T-helper 1 cell (primary cell): ENCODE results near the gene CAMTA1.

Experiments
- DNase-seq, 5 donors: peaks; one replicate each; pipeline ENCODE4 v3.0.0-alpha.2; 2012 to 2020

The CAMTA1 gene

DNA sequence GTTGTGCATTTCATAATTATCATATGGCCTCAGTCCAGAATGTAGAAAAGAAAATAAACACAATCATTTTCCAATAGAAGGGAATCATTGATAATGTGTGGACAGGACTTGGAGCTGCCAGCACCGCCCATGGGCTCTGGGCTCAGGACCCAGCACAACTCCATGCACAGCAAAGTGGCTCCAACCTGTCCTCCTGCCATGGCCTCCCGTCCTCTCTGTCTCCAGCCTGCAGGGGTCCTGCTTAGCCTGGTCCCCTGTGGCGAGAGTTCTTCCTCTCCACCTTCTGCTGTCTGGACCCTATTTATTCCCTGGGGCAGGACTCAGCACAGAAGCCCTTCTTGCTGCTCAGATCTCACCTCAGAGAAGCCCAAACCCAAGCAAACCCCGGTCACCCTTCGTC, 154.1 kb downstream of the CAMTA1 start:
- no peak for DNase-seq

DNA sequence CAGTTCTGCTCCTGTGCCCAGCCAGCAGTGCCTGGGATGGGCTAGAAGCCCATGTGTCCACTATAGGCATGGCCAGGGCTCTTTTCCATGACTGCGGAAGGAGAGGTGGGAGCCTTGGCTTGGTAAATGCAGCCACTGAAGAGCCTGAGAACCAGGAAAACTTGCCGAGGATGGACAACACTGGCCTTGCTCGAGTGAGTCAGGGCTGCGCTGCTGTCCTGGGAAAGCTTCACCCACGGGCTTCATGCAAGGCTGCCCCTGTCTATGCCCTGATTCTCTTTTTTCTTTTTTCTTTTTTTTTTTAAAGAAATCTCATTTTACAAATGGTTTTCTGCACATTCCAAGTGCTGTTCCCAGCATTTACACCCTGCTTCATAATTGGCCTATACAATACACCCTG, 156.5 kb downstream of the CAMTA1 start:
- DNase-seq = no peak

DNA sequence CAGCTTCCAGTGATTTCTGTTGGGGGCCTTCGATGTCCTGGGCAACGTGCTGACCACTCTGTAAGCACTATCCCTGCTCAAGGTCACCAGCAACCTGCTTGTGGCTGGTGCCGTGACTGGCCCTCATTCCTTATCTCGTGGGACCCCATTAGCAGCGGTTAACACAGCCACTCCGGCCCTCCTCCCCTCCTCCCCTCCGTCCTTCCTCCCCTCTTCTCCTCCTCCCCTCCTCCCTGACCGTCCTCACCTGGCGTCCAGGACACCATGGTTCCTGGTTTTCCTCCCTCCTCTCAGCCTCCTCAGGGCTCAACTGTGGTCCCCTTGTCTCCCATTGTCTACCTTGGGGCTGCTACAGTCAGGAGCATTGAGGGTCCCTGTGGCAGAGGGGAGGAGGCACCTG, 157.7 kb downstream of the CAMTA1 start:
- no peak for DNase-seq

DNA sequence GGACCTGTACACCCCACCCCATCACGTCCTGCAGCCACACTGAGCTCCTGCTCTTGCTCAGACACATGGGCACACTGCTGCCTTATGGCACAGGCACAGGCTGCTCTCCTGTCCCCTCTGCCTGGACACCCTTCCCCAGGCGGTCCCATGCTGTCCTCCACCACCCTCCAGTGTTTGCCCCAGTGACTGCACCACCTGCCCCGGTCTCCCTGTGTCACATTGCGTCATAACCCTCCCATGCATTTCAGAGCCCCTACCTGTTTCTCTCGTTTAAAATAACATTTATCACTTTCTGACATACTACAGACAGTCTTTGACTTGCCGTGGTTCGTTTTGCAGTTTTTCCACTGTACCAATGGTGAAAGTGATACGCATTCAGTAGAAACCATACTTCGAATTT, 159.2 kb downstream of the CAMTA1 start:
- no peak for DNase-seq

DNA sequence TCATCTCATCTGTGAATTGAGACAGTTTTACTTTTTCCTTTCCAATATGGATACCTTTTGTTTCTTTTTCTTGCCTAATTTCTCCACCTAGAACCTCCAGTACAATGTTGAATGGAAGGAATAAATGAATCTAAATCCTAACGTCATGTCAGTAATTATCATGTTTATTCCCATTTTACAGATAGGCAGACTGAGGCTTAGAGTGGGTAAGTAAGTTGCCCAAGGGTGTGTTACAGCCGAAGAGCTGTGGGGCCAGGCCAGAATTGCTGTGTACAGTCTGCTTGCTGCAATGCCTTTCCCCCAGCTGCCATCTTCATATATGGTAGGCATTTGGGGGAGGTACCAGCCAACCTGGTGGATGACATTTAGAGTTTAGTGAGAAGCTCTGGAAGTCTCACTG, 162.7 kb downstream of the CAMTA1 start:
- DNase-seq = no peak

DNA sequence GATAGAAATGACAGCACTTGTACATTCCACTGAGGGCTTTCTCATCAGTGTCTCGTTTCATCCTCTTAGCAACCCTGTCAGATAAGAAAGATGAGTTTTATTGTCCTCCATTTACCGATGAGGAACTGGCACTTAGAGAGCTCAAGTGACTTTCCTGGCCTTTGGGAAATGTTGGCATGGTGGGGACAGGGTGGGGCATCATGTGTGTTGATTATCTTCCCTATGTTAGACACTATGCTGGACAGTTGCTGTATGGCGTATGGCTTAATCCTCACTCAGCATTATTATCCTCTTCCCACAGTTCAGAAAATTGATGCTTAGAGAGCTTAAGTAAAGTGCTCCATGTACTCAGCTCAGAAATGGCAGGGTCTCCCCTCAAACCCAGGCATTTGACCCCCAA, 163.2 kb downstream of the CAMTA1 start:
- no peak for DNase-seq

DNA sequence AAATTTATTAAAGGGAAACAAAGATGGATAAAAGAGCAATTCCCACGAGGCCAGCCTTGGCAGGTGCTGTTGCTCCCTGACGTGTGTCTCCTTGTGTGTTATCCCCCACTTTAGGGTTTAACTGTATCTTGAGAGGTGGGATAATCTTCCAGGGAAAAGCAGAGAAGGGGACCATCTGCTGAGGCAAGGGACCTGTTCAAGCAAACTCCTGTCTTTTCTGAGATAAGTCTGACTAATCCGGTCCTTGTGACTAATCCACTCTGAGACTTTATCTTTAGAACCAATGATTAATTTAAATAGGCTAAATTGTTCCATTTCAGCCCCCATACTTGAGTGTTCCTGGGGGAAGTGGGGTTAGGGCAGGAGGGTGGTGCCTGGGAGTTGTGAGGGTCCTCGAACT, 163.6 kb downstream of the CAMTA1 start:
- DNase-seq = no peak

DNA sequence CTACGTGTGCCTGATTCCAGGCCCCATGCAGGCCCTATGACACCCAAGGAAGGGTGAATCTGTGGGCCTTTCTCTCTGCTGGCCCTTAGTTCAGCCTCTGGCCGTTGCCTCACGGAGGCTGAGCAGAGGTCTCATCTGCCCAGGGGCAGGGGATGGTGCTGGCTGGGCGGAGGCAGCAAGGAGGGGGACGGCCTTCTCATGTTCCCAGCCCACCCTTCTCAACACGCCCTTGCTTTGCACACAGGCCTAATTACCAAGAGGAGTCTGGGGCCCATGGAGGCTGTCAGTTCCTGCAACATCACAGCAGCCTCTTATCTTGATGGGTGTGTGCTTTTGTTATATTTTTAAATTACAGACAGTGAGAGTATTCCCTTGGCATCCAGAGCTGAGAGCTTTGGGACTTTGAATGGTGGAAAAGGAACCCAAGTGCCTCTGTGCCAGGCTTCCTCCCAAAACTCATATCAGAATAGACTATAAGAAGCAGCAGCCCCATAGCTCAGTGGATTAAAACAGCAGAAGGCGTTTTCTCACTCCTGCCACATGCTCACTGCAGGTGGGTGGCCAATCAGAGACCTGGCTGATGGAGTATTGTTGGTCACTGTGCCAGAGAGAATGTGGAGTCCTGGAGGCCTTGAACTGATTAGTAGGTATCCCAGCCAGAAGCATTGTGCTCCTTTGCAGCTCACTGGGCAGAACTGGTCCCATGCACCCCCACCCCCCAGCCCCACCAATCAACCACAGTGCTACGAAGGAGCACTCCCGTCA, 164.9 kb downstream of the CAMTA1 start:
- DNase-seq = no peak

DNA sequence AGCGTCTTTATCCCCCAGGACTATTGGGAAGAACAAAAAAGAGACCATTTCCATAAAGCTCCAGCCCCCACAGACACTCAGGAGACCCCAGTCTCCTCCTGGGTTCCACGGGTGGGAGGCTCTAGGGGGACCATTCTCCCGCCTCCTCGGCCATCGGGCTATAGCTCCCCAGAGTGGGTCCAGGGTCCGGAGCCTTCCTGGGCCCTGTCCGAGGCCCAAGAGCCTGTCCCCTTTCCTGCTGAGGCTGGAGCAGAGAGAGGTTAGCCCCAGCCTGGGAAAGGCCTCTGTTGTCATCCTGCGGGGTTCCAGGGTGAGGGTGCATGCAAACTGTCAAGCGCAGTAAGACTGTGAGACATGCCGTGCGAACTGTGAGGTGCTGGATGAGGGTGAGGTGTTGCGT, 166.3 kb downstream of the CAMTA1 start:
- DNase-seq = no peak

DNA sequence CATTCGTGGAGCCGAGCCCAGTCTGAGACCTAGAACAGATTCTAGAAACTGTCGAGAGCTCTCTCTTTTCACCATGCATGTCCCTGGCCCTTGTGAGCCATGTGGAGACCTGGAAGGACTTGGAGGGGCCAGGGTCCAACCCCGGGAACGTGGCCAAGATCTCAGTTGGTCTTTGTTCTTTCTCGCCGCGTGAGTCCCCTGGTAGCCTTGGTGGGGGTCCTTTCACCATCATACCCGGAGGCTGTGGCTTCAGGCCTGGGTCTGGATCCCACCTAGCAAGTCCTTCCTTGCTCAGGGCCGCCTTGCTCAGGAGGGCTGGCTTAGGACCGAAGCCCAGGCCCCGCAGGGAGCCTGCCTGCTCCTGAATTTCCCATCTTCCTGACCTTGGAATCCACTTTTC, 168.0 kb downstream of the CAMTA1 start:
- DNase-seq = no peak

DNA sequence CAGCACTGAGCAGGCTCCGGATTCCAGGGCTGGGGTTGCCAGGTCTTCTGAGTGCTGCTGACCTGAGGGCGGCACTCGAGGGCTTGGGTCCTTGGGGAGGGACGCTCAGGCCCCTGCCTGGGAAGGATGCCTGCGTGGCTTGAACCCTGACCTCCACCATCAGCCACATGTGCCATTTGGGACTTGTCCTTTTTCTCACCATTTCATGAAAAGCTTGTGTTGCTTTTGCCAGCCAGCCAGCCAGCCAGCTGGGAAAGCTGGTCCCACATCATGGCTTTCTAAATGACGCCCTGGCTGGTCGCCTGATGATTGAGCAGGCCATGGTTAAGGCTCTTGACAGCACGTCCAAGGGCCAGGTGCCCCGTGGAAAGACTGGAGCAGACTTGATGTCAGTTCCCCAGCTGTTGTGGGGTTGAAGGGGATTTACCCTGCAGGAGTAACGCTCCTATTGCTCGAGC, 168.7 kb downstream of the CAMTA1 start:
- no peak for DNase-seq

DNA sequence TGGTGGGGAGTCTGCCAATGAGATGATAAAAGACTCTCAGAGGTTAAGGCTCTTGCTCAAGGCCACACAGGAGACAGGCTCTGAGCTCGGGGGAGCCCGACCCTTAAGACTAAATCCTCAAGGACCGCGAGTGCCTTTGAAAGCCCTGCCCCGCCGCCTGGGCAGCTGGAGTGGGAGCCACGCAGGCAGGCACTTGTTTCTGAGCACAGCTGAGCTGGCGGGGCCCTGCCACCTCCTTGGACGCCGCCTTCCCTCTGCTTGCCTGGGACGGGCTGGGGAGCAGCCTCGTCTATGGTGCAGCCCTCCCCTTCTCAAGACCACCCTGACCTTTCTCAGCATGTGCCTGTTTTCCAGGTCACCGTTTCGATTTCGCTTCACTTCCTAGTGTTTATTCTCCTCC, 169.3 kb downstream of the CAMTA1 start:
- DNase-seq = no peak

DNA sequence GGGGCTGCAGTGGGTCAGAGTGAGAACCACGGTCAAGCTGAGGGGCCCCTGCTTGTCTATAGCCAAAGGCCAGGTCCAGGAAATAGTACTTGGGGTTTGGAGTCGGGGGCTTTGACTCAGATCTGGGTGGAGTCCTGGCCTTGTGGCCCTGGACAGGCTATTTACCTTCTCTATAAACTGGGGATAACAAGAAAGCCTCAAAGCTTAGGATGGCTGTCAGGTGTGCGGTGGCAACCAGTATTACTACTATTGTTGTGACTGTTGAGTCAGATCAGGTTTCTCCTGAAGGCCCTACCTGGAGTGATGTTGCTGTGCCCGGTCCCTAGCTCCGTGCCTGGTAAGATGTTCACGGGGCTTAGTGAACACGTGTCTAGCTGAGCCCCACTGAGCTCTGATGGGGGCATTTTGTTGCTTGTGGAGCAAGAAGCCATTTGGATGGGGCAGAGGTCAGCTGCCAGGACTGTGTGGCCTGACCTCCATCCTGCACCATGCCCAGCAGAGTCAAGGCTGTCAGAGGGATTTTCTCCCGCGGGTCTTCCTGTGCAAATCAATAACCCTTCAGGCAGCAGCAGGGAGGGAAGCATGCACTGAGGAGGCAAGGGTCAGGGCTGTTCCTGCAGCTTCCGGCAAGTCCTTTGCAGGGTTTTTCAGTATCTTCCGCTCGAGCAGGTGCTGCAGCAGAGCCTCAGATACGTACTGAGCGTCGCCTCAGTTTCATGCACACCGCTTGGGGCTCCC, 170.3 kb downstream of the CAMTA1 start:
- no peak for DNase-seq

DNA sequence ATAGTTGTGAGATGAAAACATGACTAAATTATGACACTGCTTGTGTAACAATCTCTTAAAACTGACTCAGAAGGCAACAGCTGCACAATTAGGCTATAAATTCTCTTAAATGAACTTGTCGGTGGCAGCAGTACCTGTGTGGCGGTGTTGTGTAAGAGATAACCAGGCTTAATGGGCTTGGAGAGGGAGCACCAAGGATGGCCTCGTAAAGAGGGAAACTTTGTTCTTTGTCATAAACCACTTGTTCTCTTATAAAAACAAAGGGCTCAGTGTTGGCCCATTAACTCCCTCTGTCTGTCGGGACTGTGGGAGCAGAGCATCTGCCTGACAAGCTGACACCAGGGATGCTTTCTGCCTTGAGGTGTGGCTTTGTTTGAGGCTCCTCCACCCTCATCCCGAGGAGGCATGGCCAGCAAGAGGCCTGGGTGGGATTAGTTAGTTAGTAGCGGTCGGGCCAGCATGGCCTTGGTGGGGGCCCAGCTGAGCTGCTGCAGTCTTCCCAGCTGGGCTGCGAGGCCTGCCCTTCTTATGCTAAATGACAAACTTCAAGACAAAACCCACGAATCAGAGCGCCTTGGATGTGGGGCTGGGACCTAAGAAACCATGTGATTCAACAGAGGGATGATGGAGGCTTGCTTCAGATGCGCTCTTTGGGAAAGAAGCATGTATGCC, 171.4 kb downstream of the CAMTA1 start:
- DNase-seq = no peak

DNA sequence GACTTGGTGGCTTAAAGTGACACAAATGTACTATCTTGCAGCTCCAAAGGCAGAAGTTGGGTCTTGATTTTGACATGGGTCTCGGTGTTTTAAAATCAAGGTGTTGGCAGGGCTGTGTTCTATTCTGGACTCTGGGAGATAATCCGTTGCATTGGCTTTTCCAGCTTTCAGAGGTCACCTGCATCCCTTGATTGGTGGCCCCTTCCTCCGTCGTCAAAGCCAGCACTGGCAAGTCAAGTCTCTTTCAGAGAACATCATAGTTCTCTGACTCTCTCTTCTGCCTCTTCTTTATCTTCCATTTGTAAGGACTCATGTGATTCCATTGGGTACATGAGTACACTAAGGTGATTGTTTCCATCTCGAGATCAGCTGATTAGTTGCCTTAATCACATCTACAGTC, 172.1 kb downstream of the CAMTA1 start:
- no peak for DNase-seq

DNA sequence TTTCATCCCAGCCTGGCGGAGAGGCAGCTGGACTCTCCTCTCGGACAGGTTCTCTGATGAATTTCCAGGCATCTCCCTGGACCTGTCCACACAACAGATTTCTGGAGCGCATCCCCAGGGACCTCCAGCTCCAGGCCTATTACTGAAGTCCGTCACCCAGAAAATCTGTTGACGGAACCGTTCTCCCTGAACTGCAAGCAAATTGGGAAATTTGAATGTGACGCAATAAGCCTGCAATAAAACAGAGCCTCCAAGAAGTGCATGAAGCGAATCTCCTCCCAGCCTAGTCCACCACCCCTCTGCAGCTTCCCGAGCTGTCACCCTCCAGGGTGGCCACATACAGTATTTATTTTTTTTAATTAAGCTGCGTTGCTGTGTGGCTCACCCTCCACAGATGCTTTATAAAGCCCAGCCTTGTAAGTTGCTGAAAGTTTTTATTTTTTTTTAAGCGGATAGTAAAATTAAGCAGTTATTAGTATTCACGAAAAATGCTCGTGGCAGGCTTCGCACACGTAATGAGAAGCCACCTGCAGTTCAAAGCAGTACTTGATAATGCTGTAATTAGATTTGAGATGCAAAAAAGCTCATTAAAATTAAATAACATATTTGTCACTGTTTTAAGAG, 173.3 kb downstream of the CAMTA1 start:
- no peak for DNase-seq

DNA sequence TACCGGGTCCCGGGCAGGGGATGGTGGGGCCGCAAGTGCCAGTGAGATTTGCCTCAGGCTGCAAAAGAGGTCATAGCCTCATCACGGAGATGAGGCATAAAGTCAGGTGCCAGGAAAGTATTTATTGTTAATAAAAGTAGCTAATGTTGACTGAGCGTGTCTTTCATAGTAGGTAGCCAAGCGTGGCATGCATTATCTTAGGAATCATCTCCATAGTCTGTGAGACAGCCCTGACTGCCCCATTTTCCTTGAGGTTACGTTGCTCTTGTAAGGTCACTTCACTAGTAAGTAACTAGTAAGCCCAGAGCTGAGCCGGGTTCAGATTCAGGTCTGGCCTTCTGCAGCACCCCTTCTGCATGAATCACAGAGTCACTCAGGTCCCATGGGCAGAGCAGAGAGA, 174.2 kb downstream of the CAMTA1 start:
- DNase-seq = no peak

DNA sequence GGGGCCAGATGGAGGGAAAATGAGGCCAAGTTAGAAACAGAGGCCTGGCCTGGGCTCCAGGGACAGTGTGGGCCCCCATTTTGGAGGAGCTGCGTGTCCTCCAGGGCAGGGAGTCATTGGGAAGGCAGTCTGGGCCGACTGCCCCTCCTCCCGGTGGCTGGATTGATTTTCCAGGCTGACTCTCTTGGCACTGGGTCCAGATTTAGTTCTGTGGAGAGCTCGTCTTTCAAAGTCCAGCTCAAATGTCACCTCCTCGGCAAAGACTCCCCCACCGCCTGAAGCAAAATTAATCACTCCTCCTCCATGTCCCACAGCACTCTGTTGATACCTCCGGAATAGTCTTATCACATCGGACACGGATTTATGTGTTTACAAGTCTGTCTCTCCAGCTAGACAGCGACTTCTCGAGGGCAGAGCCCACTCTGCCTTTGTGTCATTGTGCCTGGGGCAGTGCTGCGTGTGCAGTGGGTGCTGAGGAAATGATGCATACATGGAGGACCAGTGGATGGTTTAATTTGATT, 175.1 kb downstream of the CAMTA1 start:
- no peak for DNase-seq

DNA sequence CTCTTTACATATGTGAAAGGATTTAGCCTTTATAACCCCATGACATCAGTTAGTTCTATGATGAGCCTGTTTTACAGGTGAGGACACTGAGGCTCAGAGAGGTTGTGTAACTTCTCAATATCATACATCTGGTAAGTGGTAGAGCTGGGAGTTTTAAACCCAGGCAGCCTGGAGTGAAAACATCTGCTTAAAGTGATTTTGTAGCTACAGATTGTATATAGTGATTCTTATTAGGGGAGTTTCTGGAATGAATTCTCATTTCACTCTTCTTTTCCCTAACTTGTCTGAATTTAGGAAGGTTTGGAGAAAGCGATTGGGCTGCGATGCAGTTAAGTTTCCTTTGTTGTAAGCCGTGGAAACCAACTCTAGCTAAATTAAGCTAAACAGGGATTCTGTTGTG, 175.6 kb downstream of the CAMTA1 start:
- no peak for DNase-seq

DNA sequence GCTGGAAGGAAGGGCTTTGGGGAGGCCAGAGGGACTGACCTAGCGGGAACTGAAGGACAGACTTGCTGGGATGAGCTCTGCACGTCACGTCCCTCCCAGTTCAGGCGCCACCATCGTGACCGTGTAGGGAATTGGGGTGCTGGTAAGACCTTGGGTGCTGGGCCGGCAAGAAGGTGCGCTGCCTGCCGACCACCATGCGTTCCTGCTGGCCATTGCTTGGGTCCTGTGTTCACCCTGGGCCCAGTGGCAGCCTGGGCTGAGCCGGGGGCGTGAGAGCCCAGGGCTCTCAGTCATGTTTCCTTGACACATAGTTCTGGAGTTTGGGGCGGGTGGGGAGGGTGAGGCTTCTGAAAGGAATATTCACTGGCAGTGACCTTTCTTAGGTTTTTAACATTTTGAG, 176.0 kb downstream of the CAMTA1 start:
- DNase-seq = no peak

DNA sequence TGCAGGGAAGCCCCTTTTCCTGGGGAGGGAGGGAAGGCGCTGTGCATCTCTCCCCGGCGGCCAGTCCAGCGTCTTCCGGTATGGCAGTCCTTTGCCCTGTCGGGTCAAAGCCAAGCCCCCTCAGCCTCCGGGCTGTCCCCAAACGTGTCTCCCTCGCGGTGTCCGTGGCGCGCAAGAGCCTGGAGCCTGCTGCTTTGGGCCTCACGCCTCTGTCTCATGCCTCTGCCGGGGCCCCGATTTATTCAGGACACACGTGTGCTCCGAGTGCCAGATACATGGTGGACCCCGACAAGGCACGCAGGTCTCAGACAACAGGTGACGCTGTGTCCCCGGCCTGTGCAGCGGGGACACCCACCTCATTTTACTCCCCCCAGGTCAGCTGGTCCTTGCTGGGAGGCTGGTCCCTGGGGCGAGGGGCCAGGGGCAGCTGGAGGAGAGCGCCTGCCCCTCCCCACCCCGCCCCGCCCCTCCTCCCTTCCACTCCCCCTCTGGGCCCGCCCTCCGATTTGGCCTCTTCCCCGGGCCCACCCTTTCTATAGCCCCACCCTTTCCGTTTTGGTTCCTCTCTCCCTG, 176.7 kb downstream of the CAMTA1 start:
- no peak for DNase-seq

DNA sequence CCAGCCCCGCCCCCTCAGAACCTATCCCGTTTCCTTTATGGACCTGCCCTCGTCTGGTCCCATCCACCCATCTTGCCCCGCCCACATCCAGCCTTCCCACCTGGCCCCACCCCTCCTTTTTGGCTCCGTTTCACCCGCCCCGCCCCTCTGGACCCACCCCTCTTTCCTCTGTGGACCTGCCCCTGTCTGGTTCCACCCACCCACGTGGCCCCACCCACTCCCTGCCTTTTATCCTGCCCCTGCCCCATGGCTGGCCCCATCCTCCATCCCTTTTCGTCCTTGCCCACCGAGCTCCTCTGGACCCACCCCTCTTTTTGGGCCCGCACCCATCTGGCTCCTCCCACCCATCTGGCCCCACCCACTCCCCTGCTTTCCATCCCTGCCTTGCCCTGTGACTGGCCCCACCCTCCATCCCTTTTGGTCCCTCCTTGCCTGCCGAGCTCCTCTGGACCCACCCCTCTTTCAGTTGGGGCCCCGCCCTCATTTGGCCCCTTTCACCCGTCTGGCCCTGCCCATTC, 177.3 kb downstream of the CAMTA1 start:
- peak in 3 of 5 donors; percentile 6 to 51 (median 21) for DNase-seq
